C4-2B (cell line): ENCODE results near the gene AURKB.
A peak's percentile ranks its signal among the peaks of the same experiment; 100 is the strongest.

Source experiments
- H3K27ac ChIP-seq: fragments of 450-650 bp; 2 replicates; pipeline ENCODE4 v1.5.1; 2017
- ZFX ChIP-seq: fragments of 450-650 bp; IDR thresholded peaks from 2 replicates; pipeline ENCODE4 v1.6.1; 2017
- TF ChIP-seq, protein P1 (sequence below): fragments of 450-650 bp; conservative IDR thresholded peaks from 2 replicates; pipeline ENCODE4 v1.5.1; 2017; ENCODE audit warnings: mild to moderate bottlenecking

The AURKB gene

DNA sequence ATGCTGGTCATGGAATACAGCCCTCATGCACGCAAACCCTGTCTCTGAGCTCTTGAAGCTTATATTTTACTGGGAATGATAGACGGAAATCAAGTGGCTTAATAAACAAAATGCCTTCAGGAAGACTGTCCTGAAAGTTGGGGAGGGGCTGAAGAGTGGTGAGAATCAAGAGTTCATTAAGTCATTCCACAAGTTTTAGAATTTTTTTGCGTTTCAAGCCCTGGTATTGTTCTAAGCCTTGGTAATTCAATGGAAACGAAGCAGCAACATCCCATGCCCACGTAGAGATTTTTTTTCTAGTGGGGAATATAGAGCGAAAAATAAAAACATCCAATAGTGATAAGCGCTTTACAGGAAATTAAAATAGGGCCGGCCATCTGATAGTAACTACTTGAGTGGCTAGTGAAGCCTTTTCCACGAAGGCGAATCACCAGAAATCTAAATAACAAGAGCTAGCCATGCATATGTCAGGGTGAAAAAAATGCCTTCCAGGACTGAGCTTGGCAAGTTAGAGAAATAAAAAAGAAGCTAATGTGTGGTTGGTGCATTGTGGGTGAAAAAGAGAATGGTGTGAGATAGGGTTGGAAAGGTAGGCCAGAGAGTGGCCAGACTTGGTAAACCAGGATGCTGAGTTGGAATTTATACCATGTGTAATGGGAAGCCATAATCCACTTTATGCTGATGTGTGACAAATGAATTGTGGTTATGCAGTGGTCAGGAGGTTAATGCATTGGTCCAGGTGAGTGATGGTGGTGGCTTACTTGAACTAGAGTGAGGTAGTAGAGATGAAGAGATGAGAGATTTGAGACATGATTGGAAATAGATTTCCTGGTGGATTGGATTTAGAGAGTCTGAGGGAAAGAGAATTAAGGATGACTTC lies 39.5 kb upstream of the AURKB start:
- H3K27ac ChIP-seq = peak overlapping the region; percentile 93
- TF ChIP-seq, protein P1, sequence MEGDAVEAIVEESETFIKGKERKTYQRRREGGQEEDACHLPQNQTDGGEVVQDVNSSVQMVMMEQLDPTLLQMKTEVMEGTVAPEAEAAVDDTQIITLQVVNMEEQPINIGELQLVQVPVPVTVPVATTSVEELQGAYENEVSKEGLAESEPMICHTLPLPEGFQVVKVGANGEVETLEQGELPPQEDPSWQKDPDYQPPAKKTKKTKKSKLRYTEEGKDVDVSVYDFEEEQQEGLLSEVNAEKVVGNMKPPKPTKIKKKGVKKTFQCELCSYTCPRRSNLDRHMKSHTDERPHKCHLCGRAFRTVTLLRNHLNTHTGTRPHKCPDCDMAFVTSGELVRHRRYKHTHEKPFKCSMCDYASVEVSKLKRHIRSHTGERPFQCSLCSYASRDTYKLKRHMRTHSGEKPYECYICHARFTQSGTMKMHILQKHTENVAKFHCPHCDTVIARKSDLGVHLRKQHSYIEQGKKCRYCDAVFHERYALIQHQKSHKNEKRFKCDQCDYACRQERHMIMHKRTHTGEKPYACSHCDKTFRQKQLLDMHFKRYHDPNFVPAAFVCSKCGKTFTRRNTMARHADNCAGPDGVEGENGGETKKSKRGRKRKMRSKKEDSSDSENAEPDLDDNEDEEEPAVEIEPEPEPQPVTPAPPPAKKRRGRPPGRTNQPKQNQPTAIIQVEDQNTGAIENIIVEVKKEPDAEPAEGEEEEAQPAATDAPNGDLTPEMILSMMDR = no peak
- no peak for TF ChIP-seq ZFX

DNA sequence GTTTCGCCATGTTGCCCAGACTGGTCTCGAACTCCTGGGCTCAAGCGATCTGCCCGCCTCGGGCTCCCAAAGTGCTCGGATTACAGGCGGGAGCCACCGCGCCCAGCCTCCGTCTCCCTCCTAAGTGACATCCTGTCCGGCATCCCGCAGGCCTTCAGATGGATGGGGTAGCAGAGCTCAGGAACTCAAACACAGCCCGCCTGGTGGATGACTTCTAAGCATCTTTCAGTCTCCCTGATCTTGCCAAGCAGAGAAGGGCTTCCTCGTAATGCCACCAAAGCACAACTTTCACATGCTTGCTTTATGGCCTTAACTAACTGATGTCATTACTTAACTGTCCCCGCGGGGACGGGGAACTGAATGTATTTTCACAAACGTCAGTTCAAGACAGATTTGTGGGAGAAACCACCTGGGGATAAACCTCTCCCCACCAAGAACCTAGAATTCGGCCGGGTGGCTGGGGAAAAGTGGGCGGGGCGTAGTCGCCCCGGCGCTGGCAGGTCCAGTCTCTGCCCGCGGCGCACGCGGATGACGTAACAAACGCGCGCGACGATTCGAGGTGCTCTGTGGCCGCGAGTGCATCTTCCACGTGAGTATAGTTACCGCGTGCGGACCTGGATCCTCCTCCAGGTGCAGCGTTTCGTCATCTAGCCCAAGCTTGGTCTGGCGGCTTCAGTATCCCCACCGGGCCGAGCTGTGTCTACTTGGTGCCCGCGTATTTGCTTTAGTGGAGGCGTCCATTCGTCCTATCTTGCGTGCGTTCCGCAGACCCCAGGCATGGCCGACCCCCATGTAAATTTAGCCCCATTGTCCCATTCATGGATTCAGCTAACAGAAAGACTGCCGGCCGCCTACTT lies 38.6 kb upstream of the AURKB start, which contains the start of gene PFAS:
TSS of gene PFAS (plus strand) at position 539 of the 857 bp plus-strand sequence. CDS start 4,649 bp downstream, outside the sequence.
- TF ChIP-seq, protein P1 = no peak
- TF ChIP-seq ZFX = no peak; the same call in 1 of the 2 replicates
- H3K27ac ChIP-seq = peak within 1 kb of the TSS; percentile 93

DNA sequence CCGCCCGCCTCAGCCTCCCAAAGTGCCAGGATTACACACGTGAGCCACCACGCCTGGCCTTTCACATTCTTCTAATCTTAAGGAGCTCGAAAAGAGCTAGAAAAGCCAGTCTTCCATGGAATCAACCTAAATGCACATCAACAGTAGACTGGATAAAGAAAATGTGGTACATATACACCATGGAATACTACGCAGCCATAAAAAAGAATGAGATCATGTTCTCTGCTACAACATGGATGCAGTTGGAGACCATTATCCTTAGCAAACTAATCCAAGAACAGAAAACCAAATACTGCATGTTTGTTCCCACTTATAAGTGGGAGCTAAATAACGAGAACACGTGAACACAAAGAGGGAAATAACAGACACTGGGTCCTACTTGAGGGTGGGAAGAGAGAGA lies 34.4 kb upstream of the AURKB start:
- H3K27ac ChIP-seq = no peak overlapping the region
- TF ChIP-seq ZFX = no peak
- TF ChIP-seq, protein P1 = no peak

DNA sequence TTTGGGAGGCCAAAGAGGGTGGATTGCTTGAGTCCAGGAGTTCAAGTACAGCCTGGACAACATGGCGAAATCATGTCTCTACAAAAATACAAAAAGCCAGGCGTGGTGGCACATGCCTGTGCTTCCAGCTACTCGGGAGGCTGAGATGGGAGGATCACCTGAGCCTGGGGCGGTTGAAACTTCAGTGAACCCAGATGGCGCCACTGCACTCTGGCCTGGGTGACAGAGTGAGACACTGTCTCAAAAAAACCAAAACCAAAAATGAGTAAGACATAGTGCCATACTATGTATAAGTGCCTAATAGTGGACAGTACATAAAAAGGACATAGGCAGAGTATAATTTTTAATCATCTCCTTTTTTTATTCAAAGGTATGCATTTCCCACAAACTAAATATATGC lies 33.5 kb upstream of the AURKB start:
- no peak for TF ChIP-seq ZFX
- TF ChIP-seq, protein P1 = no peak
- no peak overlapping the region for H3K27ac ChIP-seq

DNA sequence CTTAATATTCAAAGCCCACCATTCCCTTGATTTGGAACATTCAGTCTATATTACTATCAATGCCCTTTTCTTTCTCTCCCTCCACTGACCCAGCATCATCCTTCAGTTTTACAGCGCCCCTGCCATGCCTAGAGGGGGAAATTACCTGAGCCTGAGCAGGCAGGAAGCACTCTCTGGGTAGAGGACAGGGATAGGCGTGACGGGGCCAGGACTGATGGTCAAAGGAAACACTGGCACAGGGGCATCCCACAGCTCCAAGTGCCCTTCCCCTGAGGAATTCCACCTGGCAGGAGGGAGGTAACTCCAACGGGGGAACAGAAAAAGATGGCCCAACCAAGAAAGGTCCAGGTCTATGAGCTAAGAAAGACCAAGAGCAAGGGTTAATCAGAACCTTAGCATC lies 27.5 kb upstream of the AURKB start:
- TF ChIP-seq, protein P1 = no peak
- TF ChIP-seq ZFX = no peak
- H3K27ac ChIP-seq = peak overlapping the region; percentile 69

DNA sequence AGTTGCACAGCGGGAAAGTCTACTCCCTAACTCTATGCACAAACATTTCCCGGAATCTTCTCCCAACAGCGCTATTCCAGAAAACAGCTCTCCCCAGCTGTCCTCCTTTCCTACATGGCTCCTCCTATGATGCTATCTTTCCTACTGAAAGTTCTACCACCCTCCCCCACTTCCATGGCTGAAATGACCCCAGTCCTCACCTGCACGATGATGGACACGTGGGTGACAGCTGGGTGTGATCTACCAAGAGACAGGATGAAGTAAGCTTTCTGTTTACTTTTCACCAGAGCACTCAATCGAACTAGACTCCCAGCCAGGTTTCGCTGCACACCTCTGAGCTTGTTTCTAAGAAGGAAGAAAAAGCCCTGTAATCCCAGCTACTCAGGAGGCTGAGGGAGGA lies 26.8 kb upstream of the AURKB start:
- H3K27ac ChIP-seq = peak overlapping the region; percentile 69; the same call in 1 of the 2 replicates
- TF ChIP-seq, protein P1 = no peak
- TF ChIP-seq ZFX = no peak
